HepG2 (cell line): ENCODE data around the gene TMX2. TPM values are rescaled to one million over a fixed set of nuclear protein-coding genes. Genes with fewer than 3 reads are reported as not detected.
A peak's percentile ranks its signal among the peaks of the same experiment; 100 is the strongest.

Experiments
- ATM ChIP-seq: fragments of 450-650 bp; IDR thresholded peaks from 2 replicates; pipeline ENCODE4 v1.7.1; 2017; ENCODE audit warnings: mild to moderate bottlenecking, borderline replicate concordance
- BRCA1 ChIP-seq: sonication (generic); formaldehyde crosslinking; IDR thresholded peaks from 2 replicates; pipeline ENCODE4 v1.4.0; 2020; ENCODE audit warnings: missing genetic modification reagents
- ELF1 ChIP-seq: sonication (generic); formaldehyde crosslinking; IDR thresholded peaks from 2 replicates; pipeline ENCODE4 v1.4.0; 2020; ENCODE audit warnings: missing genetic modification reagents
- KDM5A ChIP-seq: fragments of 200-600 bp; sonication (generic); IDR thresholded peaks from 2 replicates; pipeline ENCODE4 v1.7.0; 2018; ENCODE audit warnings: antibody characterized with exemption, mild to moderate bottlenecking, low read length, borderline replicate concordance
- NFYC ChIP-seq: IDR thresholded peaks from 2 replicates; pipeline ENCODE4 v1.6.1; 2016; ENCODE audit warnings: missing genetic modification reagents, missing compliant biosample characterization
- PREB ChIP-seq: sonication (generic); formaldehyde crosslinking; IDR thresholded peaks from 2 replicates; pipeline ENCODE4 v1.4.0; 2020; ENCODE audit warnings: missing genetic modification reagents
- SMAD3 ChIP-seq: sonication (generic); formaldehyde crosslinking; IDR thresholded peaks from 2 replicates; pipeline ENCODE4 v1.4.0; 2020; ENCODE audit warnings: missing genetic modification reagents
- SNAPC5 ChIP-seq: sonication (generic); formaldehyde crosslinking; IDR thresholded peaks from 2 replicates; pipeline ENCODE4 v1.8.1; 2023; ENCODE audit warnings: mild to moderate bottlenecking, missing genetic modification reagents, borderline replicate concordance
- SRSF4 ChIP-seq: fragments of 200-400 bp; formaldehyde crosslinking; IDR thresholded peaks from one replicate; pipeline ENCODE4 v1.6.1; 2018; ENCODE audit warnings: mild to moderate bottlenecking, low read depth, low read length, moderate library complexity; ENCODE audit not compliant: poor library complexity, severe bottlenecking
- STAG1 ChIP-seq: sonication (generic); formaldehyde crosslinking; IDR thresholded peaks from 2 replicates; pipeline ENCODE4 v1.4.0; 2020; ENCODE audit warnings: missing genetic modification reagents
- TCF7 ChIP-seq: sonication (generic); IDR thresholded peaks from 2 replicates; pipeline ENCODE4 v1.6.1; 2016; ENCODE audit warnings: antibody characterized with exemption, low read depth
- TMF1 ChIP-seq: sonication (generic); formaldehyde crosslinking; IDR thresholded peaks from 2 replicates; pipeline ENCODE4 v1.8.1; 2022; ENCODE audit warnings: low read depth, missing genetic modification reagents
- ZNF282 ChIP-seq: fragments of 450-650 bp; IDR thresholded peaks from 2 replicates; pipeline ENCODE4 v1.6.1; 2018; ENCODE audit not compliant: partially characterized antibody
- polyA plus RNA-seq, 8 experiments: library from polyadenylated mRNA; depleted of rRNA in 3 of 8; stranded (reverse) in 7 of 8; unstranded in 1 of 8; fragments of >200 nt; fragmentation: Illumina TruSeq in 4 of 8; extraction: Trizol in 4 of 8; gene quantifications; 2 replicates each; pipeline versions ENCODE4 v1.2.1 to v1.2.3, GENCODE V29; 2011 to 2016; ENCODE audit warnings: low read depth in 4 of 8, missing spikeins in 1 of 8, mixed read lengths in 1 of 8; ENCODE audit not compliant: insufficient read depth in 1 of 8
- total RNA-seq, 5 experiments: library from RNA; depleted of rRNA; stranded (reverse); fragments of >200 nt; fragmentation: Illumina TruSeq; extraction: Trizol; gene quantifications; 2 replicates each; pipeline ENCODE4 v1.2.3, GENCODE V29; 2016; ENCODE audit warnings: low read depth in 1 of 5
- TF ChIP-seq, protein P1 (sequence below): IDR thresholded peaks from 2 replicates; pipeline ENCODE4 v1.6.1; 2016; ENCODE audit warnings: mild to moderate bottlenecking, missing biosample characterization, missing genetic modification reagents
- TF ChIP-seq, protein P2 (sequence below), 2 experiments: IDR thresholded peaks; 2 replicates each; pipeline ENCODE4 v1.6.1; 2011 to 2012; ENCODE audit warnings: low read length in 2 of 2, borderline replicate concordance in 1 of 2, low read depth in 1 of 2, mild to moderate bottlenecking in 1 of 2, moderate library complexity in 1 of 2
- TF ChIP-seq, protein P3 (sequence below): sonication (generic); formaldehyde crosslinking; IDR thresholded peaks from one replicate; pipeline ENCODE4 v1.5.1; 2020; ENCODE audit warnings: mild to moderate bottlenecking, missing genetic modification reagents; ENCODE audit errors: not compliant biosample characterization

TMX2 gene
- total and polyA plus RNA-seq, 2 of the 13 experiments (the other 11 are each of a cell fraction or from before 2014, with no cell fraction given): 84.5 to 129 TPM

DNA sequence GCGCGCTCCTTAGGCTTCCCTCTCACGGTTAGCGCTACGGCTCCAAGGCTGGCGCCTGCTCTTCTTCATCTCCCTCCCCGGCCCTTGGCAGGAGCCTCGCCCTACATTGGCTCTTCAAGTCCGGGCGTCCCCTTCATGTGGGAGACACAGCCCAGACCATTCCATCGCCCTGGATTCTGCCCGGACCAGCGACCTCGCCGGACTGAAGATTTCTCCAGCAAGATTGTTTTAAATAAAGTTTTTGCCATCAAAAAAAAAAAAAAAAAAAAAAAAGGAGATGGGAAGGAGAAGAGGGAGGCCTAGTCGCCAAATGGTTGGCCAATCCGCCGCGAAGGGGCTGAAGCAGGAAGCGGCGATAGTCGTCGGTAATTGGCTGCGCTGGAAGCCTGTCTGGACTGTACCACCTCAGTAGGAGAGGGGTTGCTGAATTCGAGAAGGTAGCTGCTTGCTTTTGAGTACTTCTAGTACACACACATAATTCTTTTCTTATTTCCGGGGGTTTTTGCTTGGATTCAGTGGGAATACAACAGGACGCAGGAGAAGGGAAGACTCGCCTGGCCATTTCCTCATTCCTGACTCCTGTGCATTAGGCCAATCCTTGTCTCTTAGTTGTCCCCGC is 45.2 kb upstream of the TMX2 start (continued):
- TF ChIP-seq SRSF4 (no peak), ZNF282 (no peak), SNAPC5 (CRISPR knock-in tag) (no peak), NFYC (CRISPR knock-in tag) (peak; percentile 82), SMAD3 (CRISPR knock-in tag) (no peak), ATM (no peak), PREB (no peak), BRCA1 (CRISPR knock-in tag) (peak; percentile 87; the same call in 1 of the 2 replicates), TCF7 (no peak), ELF1 (CRISPR knock-in tag) (peak; percentile 79; the same call in 1 of the 2 replicates), TMF1 (CRISPR knock-in tag) (no peak), STAG1 (CRISPR knock-in tag) (no peak), KDM5A (peak; percentile 93)
- TF ChIP-seq, protein P1, sequence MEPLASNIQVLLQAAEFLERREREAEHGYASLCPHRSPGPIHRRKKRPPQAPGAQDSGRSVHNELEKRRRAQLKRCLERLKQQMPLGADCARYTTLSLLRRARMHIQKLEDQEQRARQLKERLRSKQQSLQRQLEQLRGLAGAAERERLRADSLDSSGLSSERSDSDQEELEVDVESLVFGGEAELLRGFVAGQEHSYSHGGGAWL (CRISPR knock-in tag): no peak
- TF ChIP-seq, protein P2, sequence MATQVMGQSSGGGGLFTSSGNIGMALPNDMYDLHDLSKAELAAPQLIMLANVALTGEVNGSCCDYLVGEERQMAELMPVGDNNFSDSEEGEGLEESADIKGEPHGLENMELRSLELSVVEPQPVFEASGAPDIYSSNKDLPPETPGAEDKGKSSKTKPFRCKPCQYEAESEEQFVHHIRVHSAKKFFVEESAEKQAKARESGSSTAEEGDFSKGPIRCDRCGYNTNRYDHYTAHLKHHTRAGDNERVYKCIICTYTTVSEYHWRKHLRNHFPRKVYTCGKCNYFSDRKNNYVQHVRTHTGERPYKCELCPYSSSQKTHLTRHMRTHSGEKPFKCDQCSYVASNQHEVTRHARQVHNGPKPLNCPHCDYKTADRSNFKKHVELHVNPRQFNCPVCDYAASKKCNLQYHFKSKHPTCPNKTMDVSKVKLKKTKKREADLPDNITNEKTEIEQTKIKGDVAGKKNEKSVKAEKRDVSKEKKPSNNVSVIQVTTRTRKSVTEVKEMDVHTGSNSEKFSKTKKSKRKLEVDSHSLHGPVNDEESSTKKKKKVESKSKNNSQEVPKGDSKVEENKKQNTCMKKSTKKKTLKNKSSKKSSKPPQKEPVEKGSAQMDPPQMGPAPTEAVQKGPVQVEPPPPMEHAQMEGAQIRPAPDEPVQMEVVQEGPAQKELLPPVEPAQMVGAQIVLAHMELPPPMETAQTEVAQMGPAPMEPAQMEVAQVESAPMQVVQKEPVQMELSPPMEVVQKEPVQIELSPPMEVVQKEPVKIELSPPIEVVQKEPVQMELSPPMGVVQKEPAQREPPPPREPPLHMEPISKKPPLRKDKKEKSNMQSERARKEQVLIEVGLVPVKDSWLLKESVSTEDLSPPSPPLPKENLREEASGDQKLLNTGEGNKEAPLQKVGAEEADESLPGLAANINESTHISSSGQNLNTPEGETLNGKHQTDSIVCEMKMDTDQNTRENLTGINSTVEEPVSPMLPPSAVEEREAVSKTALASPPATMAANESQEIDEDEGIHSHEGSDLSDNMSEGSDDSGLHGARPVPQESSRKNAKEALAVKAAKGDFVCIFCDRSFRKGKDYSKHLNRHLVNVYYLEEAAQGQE (IDR thresholded peaks at IDR 0.05; ENCODE audit: borderline replicate concordance in 1 of 2, low read depth in 1 of 2, low read length in 2 of 2): no peak; a peak in 1 of 4 replicates
- TF ChIP-seq, protein P3, sequence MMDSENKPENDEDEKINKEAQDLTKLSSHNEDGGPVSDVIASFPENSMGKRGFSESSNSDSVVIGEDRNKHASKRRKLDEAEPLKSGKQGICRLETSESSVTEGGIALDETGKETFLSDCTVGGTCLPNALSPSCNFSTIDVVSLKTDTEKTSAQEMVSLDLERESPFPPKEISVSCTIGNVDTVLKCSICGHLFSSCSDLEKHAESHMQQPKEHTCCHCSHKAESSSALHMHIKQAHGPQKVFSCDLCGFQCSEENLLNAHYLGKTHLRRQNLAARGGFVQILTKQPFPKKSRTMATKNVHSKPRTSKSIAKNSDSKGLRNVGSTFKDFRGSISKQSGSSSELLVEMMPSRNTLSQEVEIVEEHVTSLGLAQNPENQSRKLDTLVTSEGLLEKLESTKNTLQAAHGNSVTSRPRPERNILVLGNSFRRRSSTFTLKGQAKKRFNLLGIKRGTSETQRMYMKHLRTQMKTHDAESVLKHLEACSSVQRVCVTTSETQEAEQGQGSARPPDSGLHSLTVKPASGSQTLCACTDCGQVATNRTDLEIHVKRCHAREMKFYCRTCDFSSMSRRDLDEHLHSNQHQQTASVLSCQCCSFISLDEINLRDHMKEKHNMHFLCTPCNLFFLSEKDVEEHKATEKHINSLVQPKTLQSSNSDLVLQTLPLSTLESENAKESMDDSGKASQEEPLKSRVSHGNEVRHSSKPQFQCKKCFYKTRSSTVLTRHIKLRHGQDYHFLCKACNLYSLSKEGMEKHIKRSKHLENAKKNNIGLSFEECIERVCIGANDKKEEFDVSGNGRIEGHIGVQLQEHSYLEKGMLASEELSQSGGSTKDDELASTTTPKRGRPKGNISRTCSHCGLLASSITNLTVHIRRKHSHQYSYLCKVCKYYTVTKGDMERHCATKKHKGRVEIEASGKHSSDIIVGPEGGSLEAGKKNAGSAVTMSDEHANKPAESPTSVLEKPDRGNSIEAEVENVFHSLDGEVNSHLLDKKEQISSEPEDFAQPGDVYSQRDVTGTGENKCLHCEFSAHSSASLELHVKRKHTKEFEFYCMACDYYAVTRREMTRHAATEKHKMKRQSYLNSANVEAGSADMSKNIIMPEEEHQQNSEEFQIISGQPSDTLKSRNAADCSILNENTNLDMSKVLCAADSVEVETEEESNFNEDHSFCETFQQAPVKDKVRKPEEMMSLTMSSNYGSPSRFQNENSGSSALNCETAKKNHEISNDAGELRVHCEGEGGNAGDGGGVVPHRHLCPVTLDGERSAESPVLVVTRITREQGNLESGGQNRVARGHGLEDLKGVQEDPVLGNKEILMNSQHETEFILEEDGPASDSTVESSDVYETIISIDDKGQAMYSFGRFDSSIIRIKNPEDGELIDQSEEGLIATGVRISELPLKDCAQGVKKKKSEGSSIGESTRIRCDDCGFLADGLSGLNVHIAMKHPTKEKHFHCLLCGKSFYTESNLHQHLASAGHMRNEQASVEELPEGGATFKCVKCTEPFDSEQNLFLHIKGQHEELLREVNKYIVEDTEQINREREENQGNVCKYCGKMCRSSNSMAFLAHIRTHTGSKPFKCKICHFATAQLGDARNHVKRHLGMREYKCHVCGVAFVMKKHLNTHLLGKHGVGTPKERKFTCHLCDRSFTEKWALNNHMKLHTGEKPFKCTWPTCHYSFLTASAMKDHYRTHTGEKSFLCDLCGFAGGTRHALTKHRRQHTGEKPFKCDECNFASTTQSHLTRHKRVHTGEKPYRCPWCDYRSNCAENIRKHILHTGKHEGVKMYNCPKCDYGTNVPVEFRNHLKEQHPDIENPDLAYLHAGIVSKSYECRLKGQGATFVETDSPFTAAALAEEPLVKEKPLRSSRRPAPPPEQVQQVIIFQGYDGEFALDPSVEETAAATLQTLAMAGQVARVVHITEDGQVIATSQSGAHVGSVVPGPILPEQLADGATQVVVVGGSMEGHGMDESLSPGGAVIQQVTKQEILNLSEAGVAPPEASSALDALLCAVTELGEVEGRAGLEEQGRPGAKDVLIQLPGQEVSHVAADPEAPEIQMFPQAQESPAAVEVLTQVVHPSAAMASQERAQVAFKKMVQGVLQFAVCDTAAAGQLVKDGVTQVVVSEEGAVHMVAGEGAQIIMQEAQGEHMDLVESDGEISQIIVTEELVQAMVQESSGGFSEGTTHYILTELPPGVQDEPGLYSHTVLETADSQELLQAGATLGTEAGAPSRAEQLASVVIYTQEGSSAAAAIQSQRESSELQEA (CRISPR knock-in tag): no peak
